Measurements from ENCODE around the gene MAGOH.

The MAGOH gene

GRCh38 chr1:53276153-53276901, 38.0 kb upstream of the MAGOH start:
- TF ChIP-seq CTCF (IDR thresholded peaks at IDR 0.05; ENCODE audit: low read depth, low read length, missing control alignments): no peak
- DNase-seq (ENCODE audit: low read depth): no peak
- in situ Hi-C loops (cut with HindIII; ENCODE audit: low sequenced_read_pairs): no loop called here
- H3K4me3 ChIP-seq (ENCODE audit: low read depth, low read length): no peak overlapping the region

- in situ Hi-C loops (cut with HindIII; ENCODE audit: low sequenced_read_pairs): no loop called here
Observed at GRCh38 chr1:53275566-53275965, 37.2 kb upstream of the MAGOH start.

GRCh38 chr1:53274541-53275185, 36.3 kb upstream of the MAGOH start:
- no peak for DNase-seq (ENCODE audit: low read depth)
- in situ Hi-C loops (cut with HindIII; ENCODE audit: low sequenced_read_pairs): no loop called here
- no peak for TF ChIP-seq CTCF (IDR thresholded peaks at IDR 0.05; ENCODE audit: low read depth, low read length, missing control alignments)
- no peak overlapping the region for H3K4me3 ChIP-seq (ENCODE audit: low read depth, low read length)

More at GRCh38 chr1:53275566-53275965, 37.2 kb upstream of the MAGOH start:
- H3K4me3 ChIP-seq (ENCODE audit: low read depth, low read length): no peak overlapping the region
- DNase-seq (ENCODE audit: low read depth): no peak
- TF ChIP-seq CTCF (IDR thresholded peaks at IDR 0.05; ENCODE audit: low read depth, low read length, missing control alignments): no peak

- in situ Hi-C loops (cut with HindIII; ENCODE audit: low sequenced_read_pairs): no loop called here
- TF ChIP-seq CTCF (IDR thresholded peaks at IDR 0.05; ENCODE audit: low read depth, low read length, missing control alignments): no peak
- no peak for DNase-seq (ENCODE audit: low read depth)
- no peak overlapping the region for H3K4me3 ChIP-seq (ENCODE audit: low read depth, low read length)
Observed at GRCh38 chr1:53274026-53274425, 35.7 kb upstream of the MAGOH start.

GRCh38 chr1:53273526-53273925, 35.2 kb upstream of the MAGOH start:
- no peak for TF ChIP-seq CTCF (IDR thresholded peaks at IDR 0.05; ENCODE audit: low read depth, low read length, missing control alignments)
- DNase-seq (ENCODE audit: low read depth): no peak
- H3K4me3 ChIP-seq (ENCODE audit: low read depth, low read length): no peak overlapping the region
- in situ Hi-C loops (cut with HindIII; ENCODE audit: low sequenced_read_pairs): no loop called here

- H3K4me3 ChIP-seq (ENCODE audit: low read depth, low read length): no peak overlapping the region
- TF ChIP-seq CTCF (IDR thresholded peaks at IDR 0.05; ENCODE audit: low read depth, low read length, missing control alignments): no peak
- in situ Hi-C loops (cut with HindIII; ENCODE audit: low sequenced_read_pairs): no loop called here
- DNase-seq (ENCODE audit: low read depth): no peak
Observed at GRCh38 chr1:53272349-53272748, 34.0 kb upstream of the MAGOH start.
